GM12878 (cell line): ENCODE results near the gene IGFLR1. TPM values are rescaled to one million over a fixed set of nuclear protein-coding genes. Genes with fewer than 3 reads are reported as not detected.

Experiments
- ATAC-seq: fragments of 200-7000 bp; cut with Tn5 transposase; 3 replicates; pipeline ENCODE4 v1.9.1; 2020; ENCODE audit warnings: mild to moderate bottlenecking, moderate library complexity
- BruUV-seq: library from RNA; stranded (reverse); fragments of 400-500 nt; replicated peaks from 2 replicates; lab custom pipeline; 2021; lab: Mats Ljungman, UMichigan
- CTCF ChIA-PET: fragments of 300-600 bp; sonication (Branson Sonifier 250); formaldehyde crosslinking; extraction: SDS; loops from one replicate; lab custom pipeline; 2021; ENCODE audit warnings: inconsistent platforms; lab: Yijun Ruan, JAX
- POLR2A ChIA-PET: fragments of 350-600 bp; formaldehyde crosslinking; extraction: SDS; loops from one replicate; lab custom pipeline; 2021; ENCODE audit warnings: inconsistent platforms; lab: Charles Lee
- RAD21 ChIA-PET: fragments of 300-600 bp; sonication (Branson Sonifier 250); formaldehyde crosslinking; loops from one replicate; lab custom pipeline; 2023; ENCODE audit warnings: antibody characterized with exemption; ENCODE audit not compliant: unreplicated experiment; lab: Charles Lee
- SMC1A ChIA-PET: fragments of 300-600 bp; sonication (Branson Sonifier 250); formaldehyde crosslinking; loops from one replicate; lab custom pipeline; 2023; ENCODE audit not compliant: unreplicated experiment, uncharacterized antibody; lab: Charles Lee
- DNase-seq: peaks from one replicate; pipeline ENCODE4 v3.0.0-alpha.2; 2011; ENCODE audit warnings: low read depth, low spot score
- FAIRE-seq: peaks from 3 replicates; lab custom pipeline; 2011; peaks lifted over from hg19 to GRCh38; lab: Jason Lieb, UNC
- H2AFZ ChIP-seq: 2 replicates; pipeline ENCODE4 v1.6.0; 2011; ENCODE audit warnings: low read depth, low read length, control low read depth; ENCODE audit not compliant: control insufficient read depth
- H3K27ac ChIP-seq: 2 replicates; pipeline ENCODE4 v1.5.1; 2011; ENCODE audit warnings: control low read depth; ENCODE audit not compliant: control insufficient read depth, insufficient read depth
- H3K27me3 ChIP-seq, 2 experiments: replicated peaks in 1 of 2; 2 replicates each; pipeline versions ENCODE4 v1.6.0 to v1.6.1; 2011; ENCODE audit warnings: low read length in 1 of 2; ENCODE audit not compliant: control insufficient read depth in 2 of 2, insufficient read depth in 2 of 2
- H3K36me3 ChIP-seq, 2 experiments: 2 replicates each; pipeline ENCODE4 v1.5.1; 2011; ENCODE audit warnings: low read length in 1 of 2; ENCODE audit not compliant: control insufficient read depth in 2 of 2, insufficient read depth in 2 of 2
- H3K4me1 ChIP-seq: 2 replicates; pipeline ENCODE4 v1.6.1; 2011; ENCODE audit warnings: mild to moderate bottlenecking, low read length, moderate library complexity, mixed read lengths; ENCODE audit not compliant: control insufficient read depth, insufficient read depth
- H3K4me2 ChIP-seq: 2 replicates; pipeline ENCODE4 v1.6.0; 2011; ENCODE audit warnings: control low read depth; ENCODE audit not compliant: control insufficient read depth, insufficient read depth
- H3K4me3 ChIP-seq: fragments of 200-600 bp; sonication (generic); 2 replicates; pipeline ENCODE4 v1.5.1; 2016
- H3K79me2 ChIP-seq: 2 replicates; pipeline ENCODE4 v1.6.0; 2011; ENCODE audit warnings: low read length; ENCODE audit not compliant: control insufficient read depth, insufficient read depth
- H3K9ac ChIP-seq: 2 replicates; pipeline ENCODE4 v1.8.0; 2011; ENCODE audit warnings: low read length, control low read depth, mixed read lengths; ENCODE audit not compliant: control insufficient read depth, insufficient read depth
- H3K9me3 ChIP-seq: replicated peaks from 3 replicates; pipeline ENCODE4 v1.5.1; 2011; ENCODE audit warnings: mild to moderate bottlenecking, low read length; ENCODE audit not compliant: control insufficient read depth, insufficient read depth
- H4K20me1 ChIP-seq: 2 replicates; pipeline ENCODE4 v1.6.0; 2011; ENCODE audit not compliant: control insufficient read depth, insufficient read depth
- NFYB ChIP-seq: IDR thresholded peaks from 2 replicates; pipeline ENCODE4 v1.6.1; 2011; ENCODE audit warnings: low read depth, mild to moderate bottlenecking, low read length, improper control_type of control experiment, moderate library complexity; ENCODE audit not compliant: insufficient read depth
- PKNOX1 ChIP-seq: fragments of 450-650 bp; IDR thresholded peaks from 2 replicates; pipeline ENCODE4 v1.6.1; 2016; ENCODE audit warnings: mild to moderate bottlenecking
- RUNX3 ChIP-seq: IDR thresholded peaks from 2 replicates; pipeline ENCODE4 v1.6.1; 2012; ENCODE audit warnings: low read length, inconsistent platforms
- SIX5 ChIP-seq: IDR thresholded peaks from 2 replicates; pipeline ENCODE4 v1.6.1; 2011; ENCODE audit warnings: mild to moderate bottlenecking, low read depth, low read length, moderate library complexity; ENCODE audit not compliant: severe bottlenecking
- SREBF2 ChIP-seq: IDR thresholded peaks from 2 replicates; pipeline ENCODE4 v1.6.1; 2012; ENCODE audit warnings: mild to moderate bottlenecking, low read length
- TARDBP ChIP-seq: IDR thresholded peaks from 2 replicates; pipeline ENCODE4 v1.6.1; 2016; ENCODE audit warnings: borderline replicate concordance
- ZNF622 ChIP-seq: fragments of 450-650 bp; IDR thresholded peaks from 2 replicates; pipeline ENCODE4 v1.6.1; 2017; ENCODE audit warnings: mild to moderate bottlenecking, inconsistent platforms
- WGBS: methylation state at CpG from one replicate; pipeline ENCODE4 v1.1.6; 2016; ENCODE audit warnings: low lambda C conversion rate; ENCODE audit not compliant: insufficient replicate concordance, insufficient coverage; ENCODE audit errors: missing lambda C conversion rate; 5-methylcytosine and 5-hydroxymethylcytosine counted together
- in situ Hi-C: fragments of 300-500 bp; cut with MboI; formaldehyde crosslinking; loops from 9 replicates; pipeline ENCODE4 v1.14.3; 2018; ENCODE audit warnings: mixed read lengths
- intact Hi-C: fragments of 100-400 bp; cut with micrococcal nuclease; formaldehyde crosslinking; loops from one replicate; pipeline ENCODE4 v1.14.2; 2022; ENCODE audit not compliant: unreplicated experiment
- polyA plus RNA-seq, 11 experiments: library from polyadenylated mRNA; depleted of rRNA in 4 of 11; unstranded in 6 of 11; stranded (reverse) in 5 of 11; fragments of >200 nt; fragmentation: Nextera tagmentation in 4 of 11; fragmentation: Illumina TruSeq in 1 of 11; extraction: Ambion mirVana in 4 of 11; extraction: Trizol in 1 of 11; gene quantifications; 1 replicate in 1 of 11; 2 replicates in 10 of 11; pipeline versions ENCODE4 v1.2.1 to v1.2.3, GENCODE V29; 2011 to 2016; ENCODE audit warnings: inconsistent platforms in 2 of 11, missing spikeins in 2 of 11, low read depth in 1 of 11
- total RNA-seq, 4 experiments: library from RNA; depleted of rRNA in 3 of 4; stranded (reverse); fragments of >200 nt in 3 of 4; fragmentation: Illumina TruSeq in 1 of 4; extraction: Trizol in 1 of 4; gene quantifications; 2 replicates each; pipeline versions ENCODE4 v1.2.1 to v1.2.3, GENCODE V29; 2013 to 2021

IGFLR1 gene
- total and polyA plus RNA-seq, 10 of the 15 experiments (the other 5 are each of a cell fraction or from before 2014, with no cell fraction given) = 2.5 to 39.9 (median 24.8) TPM

- no peak overlapping the region for H3K4me3 ChIP-seq
- TF ChIP-seq SIX5 = no peak
- TF ChIP-seq PKNOX1 = no peak
- no peak for TF ChIP-seq TARDBP
- TF ChIP-seq ZNF622 = no peak
- TF ChIP-seq RUNX3 = no peak
- no peak for TF ChIP-seq SREBF2
- no peak for TF ChIP-seq NFYB
- TF ChIP-seq, all 136 proteins: peak for 0
- H3K9me3 ChIP-seq = no peaks in the 10 kb centered on the region
- DNase-seq (no peak), ATAC-seq (no peak), FAIRE-seq (no peak)
- H3K36me3 ChIP-seq = no peaks in the 10 kb centered on the region; a peak in 1 of 4 replicates
- H3K9ac ChIP-seq = no peak overlapping the region
- ChIA-PET POLR2A (interaction anchor here (0.5 kb wide), 1 partner anchor 72 kb away, joined by 3 read pairs; no protein-coding TSS in a partner anchor), RAD21 (no interaction called here), SMC1A (no interaction called here), CTCF (no interaction called here)
- H2AFZ ChIP-seq = no peak overlapping the region
- intact Hi-C loops = no loop called here
- H3K4me2 ChIP-seq = no peak overlapping the region
- no peaks in the 10 kb centered on the region for H3K79me2 ChIP-seq
- in situ Hi-C loops = no loop called here
- no peaks in the 10 kb centered on the region for H3K27me3 ChIP-seq
- no peaks in the 10 kb centered on the region for H3K4me1 ChIP-seq
- 82% methylated on average over 23 of the region's 31 CpGs for WGBS
- no TSS peak for BruUV-seq
- H3K27ac ChIP-seq = no peak overlapping the region
- H4K20me1 ChIP-seq = no peaks in the 10 kb centered on the region
Observed at GRCh38 chr19:35786299-35787160, 44.3 kb upstream of the IGFLR1 start.
